Psoas muscle (tissue), 8 donors: ENCODE data around the gene IFI27. TPM values are rescaled to one million over a fixed set of nuclear protein-coding genes. Genes with fewer than 3 reads are reported as not detected.
A peak's percentile ranks its signal among the peaks of the same experiment; 100 is the strongest.

Source experiments
- ATAC-seq, 4 donors: fragments of 200-7000 bp; cut with Tn5 transposase; one replicate each; pipeline ENCODE4 v1.9.1; 2020; ENCODE audit warnings: moderate library complexity in 3 of 4, mild to moderate bottlenecking in 2 of 4
- DNase-seq, 2 donors: peaks; one replicate each; pipeline ENCODE4 v3.0.0-alpha.2; 2020
- H3K27ac ChIP-seq: fragments of 200-600 bp; one replicate; pipeline ENCODE4 v1.8.0; 2022
- H3K27me3 ChIP-seq, 3 donors: fragments of 200-600 bp in 1 of 3; one replicate each; pipeline versions ENCODE4 v1.6.1 to v1.8.0; 2013 to 2022; ENCODE audit warnings: low read length in 2 of 3, mild to moderate bottlenecking in 2 of 3, moderate library complexity in 1 of 3; ENCODE audit not compliant: insufficient read depth in 3 of 3
- H3K36me3 ChIP-seq, 2 donors: fragments of 200-600 bp in 1 of 2; one replicate each; pipeline versions ENCODE4 v1.6.1 to v1.8.0; 2013 to 2022; ENCODE audit warnings: low read depth in 1 of 2, mild to moderate bottlenecking in 1 of 2, moderate library complexity in 1 of 2; ENCODE audit not compliant: insufficient read depth in 1 of 2
- H3K4me1 ChIP-seq: fragments of 200-600 bp; one replicate; pipeline ENCODE4 v1.8.0; 2022
- H3K4me3 ChIP-seq: fragments of 200-600 bp; one replicate; pipeline ENCODE4 v1.8.0; 2022; ENCODE audit warnings: mild to moderate bottlenecking
- H3K9me3 ChIP-seq: fragments of 200-600 bp; one replicate; pipeline ENCODE4 v1.8.0; 2022
- WGBS, 3 donors: extraction: QIAGEN DNeasy Blood & Tissue Kit; methylation state at CpG; one replicate each; pipeline versions ENCODE4 v1.1.6 to v1.1.7; 2013; 5-methylcytosine and 5-hydroxymethylcytosine counted together
- intact Hi-C, 2 donors: fragments of 100-400 bp; cut with DNase I; formaldehyde crosslinking; loops; one replicate each; pipeline versions ENCODE4 v1.11.0 to v1.14.2; 2022
- polyA plus RNA-seq, 3 donors: library from polyadenylated mRNA; stranded (reverse); fragments of 200-250 nt; gene quantifications; one replicate each; pipeline ENCODE4 v1.2.3, GENCODE V29; 2013
- total RNA-seq, 4 donors: library from RNA; stranded (reverse); fragmentation: NEBNext Ultra II Directional in 2 of 4; extraction: Animal tissue kit (Norgen Biotek cat#: 25700) in 2 of 4; gene quantifications; one replicate each; pipeline versions ENCODE4 v1.2.1 to v1.2.4, GENCODE V29; 2021 to 2023
- TF ChIP-seq, protein P1 (sequence below): fragments of 200-600 bp; IDR thresholded peaks from one replicate; pipeline ENCODE4 v1.8.0; 2022; ENCODE audit warnings: antibody characterized with exemption
- donor health status: healthy with polysubstance abuse.
- donor health status: DM: no; HTN: no; CAD: no; lungs with moderate emphysema.
- donor health status: Bipolar disorder and iron deficiency.
- donor health status: healthy.
- donor health status: DM: yes; HTN: yes; CAD: no.
- donor health status: DM: no; HTN: no; CAD: no.
- donor health status: DM: no; HTN: no; CAD: no.
- donor health status: DM: yes; HTN: yes; CAD: no.

IFI27 gene
- total and polyA plus RNA-seq, 7 donors = 52.8 to 229 (median 95.2) TPM

DNA sequence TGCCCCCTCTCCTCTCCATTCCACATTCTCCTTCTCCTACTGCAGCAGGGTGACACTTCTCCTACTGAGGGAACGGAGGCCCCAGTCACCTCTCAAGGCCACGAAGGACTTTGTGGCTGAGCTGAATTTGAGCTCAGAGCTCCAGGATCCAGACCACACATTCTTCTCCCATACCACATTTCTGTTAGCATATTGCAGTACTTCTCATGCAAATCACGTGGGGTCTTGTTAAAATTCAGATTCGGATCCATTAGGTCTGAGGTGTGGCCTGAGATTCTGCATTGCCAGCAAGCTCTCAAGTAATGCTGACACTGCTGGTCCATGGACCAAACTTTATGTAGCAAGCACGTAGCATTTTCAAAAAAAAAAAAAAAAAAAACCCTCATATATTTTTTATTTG lies 28.5 kb downstream of the IFI27 start:
- no peak overlapping the region for H3K4me3 ChIP-seq
- intact Hi-C loops = loop anchor here (5.0 to 10.0 kb wide), 4 partner anchors 38 to 346 kb away; partner anchors contain the start of genes DDX24 (in 1 of the 2) and IFI27L1 (in 1 of the 2)
- 77 to 90% (median 85%) methylated on average over 5 of the region's 5 CpGs for WGBS, 3 donors

GRCh38 chr14:94139421-94139820 lies 28.9 kb downstream of the IFI27 start:
- Histone ChIP-seq H3K9me3 (no peaks in the 10 kb centered on the region), H3K27me3 (no peaks in the 10 kb centered on the region), H3K4me1 (no peaks in the 10 kb centered on the region), H3K36me3 (no peaks in the 10 kb centered on the region), H3K4me3 (no peak overlapping the region), H3K27ac (no peak overlapping the region)
- ATAC-seq (no peak), DNase-seq (no peak)
- WGBS, 3 donors = 86 to 92% (median 87%) methylated on average over 5 of the region's 5 CpGs
- intact Hi-C loops = loop anchor here (5.0 to 10.0 kb wide), 4 partner anchors 38 to 345 kb away; partner anchors contain the start of genes DDX24 (in 1 of the 2) and IFI27L1 (in 1 of the 2)
- TF ChIP-seq, protein P1, sequence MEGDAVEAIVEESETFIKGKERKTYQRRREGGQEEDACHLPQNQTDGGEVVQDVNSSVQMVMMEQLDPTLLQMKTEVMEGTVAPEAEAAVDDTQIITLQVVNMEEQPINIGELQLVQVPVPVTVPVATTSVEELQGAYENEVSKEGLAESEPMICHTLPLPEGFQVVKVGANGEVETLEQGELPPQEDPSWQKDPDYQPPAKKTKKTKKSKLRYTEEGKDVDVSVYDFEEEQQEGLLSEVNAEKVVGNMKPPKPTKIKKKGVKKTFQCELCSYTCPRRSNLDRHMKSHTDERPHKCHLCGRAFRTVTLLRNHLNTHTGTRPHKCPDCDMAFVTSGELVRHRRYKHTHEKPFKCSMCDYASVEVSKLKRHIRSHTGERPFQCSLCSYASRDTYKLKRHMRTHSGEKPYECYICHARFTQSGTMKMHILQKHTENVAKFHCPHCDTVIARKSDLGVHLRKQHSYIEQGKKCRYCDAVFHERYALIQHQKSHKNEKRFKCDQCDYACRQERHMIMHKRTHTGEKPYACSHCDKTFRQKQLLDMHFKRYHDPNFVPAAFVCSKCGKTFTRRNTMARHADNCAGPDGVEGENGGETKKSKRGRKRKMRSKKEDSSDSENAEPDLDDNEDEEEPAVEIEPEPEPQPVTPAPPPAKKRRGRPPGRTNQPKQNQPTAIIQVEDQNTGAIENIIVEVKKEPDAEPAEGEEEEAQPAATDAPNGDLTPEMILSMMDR = no peak

More for the DNA sequence above, 28.5 kb downstream of the IFI27 start:
- H3K27ac ChIP-seq = no peak overlapping the region
- H3K9me3 ChIP-seq = no peaks in the 10 kb centered on the region
- H3K4me1 ChIP-seq = no peaks in the 10 kb centered on the region
- ATAC-seq = no peak
- TF ChIP-seq, protein P1 = no peak
- no peak for DNase-seq
- no peaks in the 10 kb centered on the region for H3K27me3 ChIP-seq
- no peaks in the 10 kb centered on the region for H3K36me3 ChIP-seq

- Histone ChIP-seq H3K27me3 (no peaks in the 10 kb centered on the region), H3K4me1 (no peaks in the 10 kb centered on the region), H3K36me3 (no peaks in the 10 kb centered on the region), H3K27ac (no peak overlapping the region), H3K4me3 (no peak overlapping the region), H3K9me3 (no peaks in the 10 kb centered on the region)
- ATAC-seq (no peak), DNase-seq (no peak)
- intact Hi-C loops = loop anchor here in 1 of 2 donors (10.0 kb wide), 1 partner anchor 207 kb away; no protein-coding TSS in a partner anchor
- TF ChIP-seq, protein P1 = no peak
- 70 to 72% (median 71%) methylated on average over 3 of the region's 3 CpGs for WGBS, 3 donors
Observed at GRCh38 chr14:94142247-94142646, 31.7 kb downstream of the IFI27 start.

DNA sequence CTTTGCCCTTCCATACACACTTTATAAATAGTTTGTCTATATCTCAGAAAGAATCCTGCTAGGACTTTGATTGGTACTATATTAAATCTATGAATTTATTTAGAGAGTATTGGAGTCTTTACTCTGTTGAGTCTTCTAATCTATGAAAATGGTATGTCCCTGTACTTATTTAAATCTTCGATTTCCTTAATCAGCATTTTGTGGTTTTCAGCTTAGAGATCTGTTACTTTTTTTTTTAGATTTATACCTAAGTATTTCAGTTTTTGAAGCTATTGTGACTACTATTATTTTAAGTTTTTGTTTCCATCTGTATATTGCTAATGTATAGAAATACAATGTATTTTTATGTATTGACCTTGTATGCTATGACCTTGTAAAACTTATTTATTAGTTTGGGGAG lies 32.3 kb downstream of the IFI27 start:
- no peaks in the 10 kb centered on the region for H3K4me1 ChIP-seq
- H3K36me3 ChIP-seq = no peaks in the 10 kb centered on the region
- TF ChIP-seq, protein P1 = no peak
- H3K4me3 ChIP-seq = no peak overlapping the region
- intact Hi-C loops = loop anchor here in 1 of 2 donors (10.0 kb wide), 1 partner anchor 208 kb away; no protein-coding TSS in a partner anchor
- ATAC-seq = no peak
- H3K27ac ChIP-seq = no peak overlapping the region
- no peak for DNase-seq
- WGBS, 3 donors = 88 to 95% (median 91%) methylated on average over 1 of the region's 1 CpG
- no peaks in the 10 kb centered on the region for H3K27me3 ChIP-seq
- no peaks in the 10 kb centered on the region for H3K9me3 ChIP-seq

DNA sequence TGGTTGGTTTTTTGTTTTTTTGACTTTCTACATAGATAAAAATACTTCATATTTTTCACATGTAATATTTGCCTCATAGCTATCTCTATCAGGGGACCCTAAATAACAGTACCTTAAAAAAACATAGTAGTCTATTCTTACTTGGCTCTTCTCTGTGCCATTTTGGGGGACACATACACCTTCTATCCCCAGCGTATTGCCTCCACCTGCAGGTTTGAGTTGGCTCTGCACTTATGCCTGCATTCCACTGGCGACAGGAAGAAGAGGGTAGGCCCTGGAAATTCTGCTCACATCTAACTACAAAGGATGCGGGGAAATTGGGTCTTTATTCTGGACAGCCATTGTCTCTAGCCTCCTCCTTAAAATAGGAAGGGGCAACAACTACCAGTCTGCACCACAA lies 32.7 kb downstream of the IFI27 start:
- no peaks in the 10 kb centered on the region for H3K36me3 ChIP-seq
- ATAC-seq (no peak), DNase-seq (no peak)
- H3K27ac ChIP-seq = no peak overlapping the region
- TF ChIP-seq, protein P1 = peak; percentile 16
- H3K4me1 ChIP-seq = no peaks in the 10 kb centered on the region
- intact Hi-C loops = loop anchor here in 1 of 2 donors (10.0 kb wide), 1 partner anchor 208 kb away; no protein-coding TSS in a partner anchor
- H3K9me3 ChIP-seq = no peaks in the 10 kb centered on the region
- 76 to 78% (median 76%) methylated on average over 3 of the region's 3 CpGs for WGBS, 3 donors
- H3K4me3 ChIP-seq = no peak overlapping the region
- no peaks in the 10 kb centered on the region for H3K27me3 ChIP-seq
